Transverse colon (tissue), 4 donors: ENCODE data around the gene HDLBP. TPM values are rescaled to one million over a fixed set of nuclear protein-coding genes. Genes with fewer than 3 reads are reported as not detected.

ENCODE experiments used
- DNase-seq: peaks from one replicate; pipeline ENCODE4 v3.0.0-alpha.2; 2019
- H3K27ac ChIP-seq, 4 donors: fragments of 200-600 bp; sonication (generic); 2 replicates each; pipeline ENCODE4 v1.5.1; 2016 to 2018; ENCODE audit warnings: inconsistent platforms in 4 of 4
- H3K27me3 ChIP-seq: fragments of 200-600 bp; sonication (generic); 2 replicates; pipeline ENCODE4 v1.5.1; 2017; ENCODE audit warnings: inconsistent platforms
- H3K36me3 ChIP-seq, 4 donors: fragments of 200-600 bp; sonication (generic); 2 replicates each; pipeline ENCODE4 v1.5.1; 2017 to 2019; ENCODE audit warnings: inconsistent platforms in 4 of 4
- H3K4me1 ChIP-seq, 4 donors: fragments of 200-600 bp; sonication (generic); 2 replicates each; pipeline ENCODE4 v1.5.1; 2017 to 2020; ENCODE audit warnings: inconsistent platforms in 4 of 4
- H3K4me3 ChIP-seq, 4 donors: fragments of 200-600 bp; sonication (generic); 1 replicate in 1 of 4; 2 replicates in 3 of 4; pipeline versions ENCODE4 v1.5.1 to v1.6.1; 2017 to 2019; ENCODE audit warnings: inconsistent platforms in 4 of 4
- H3K9me3 ChIP-seq, 2 donors: fragments of 200-600 bp; sonication (generic); 2 replicates each; pipeline ENCODE4 v1.5.1; 2017 to 2019; ENCODE audit warnings: inconsistent platforms in 2 of 2
- EP300 ChIP-seq: sonication (generic); formaldehyde crosslinking; IDR thresholded peaks from one replicate; pipeline ENCODE4 v1.6.1; 2017; ENCODE audit warnings: antibody characterized with exemption, low read depth
- POLR2A ChIP-seq: fragments of 450-650 bp; IDR thresholded peaks from one replicate; pipeline ENCODE4 v1.6.1; 2016; ENCODE audit warnings: antibody characterized with exemption, mild to moderate bottlenecking, moderate library complexity
- POLR2AphosphoS5 ChIP-seq, 3 donors: sonication (generic); formaldehyde crosslinking; IDR thresholded peaks; one replicate each; pipeline ENCODE4 v1.6.1; 2016; ENCODE audit warnings: antibody characterized with exemption in 3 of 3
- WGBS, 2 donors: methylation state at CpG; one replicate each; pipeline ENCODE4 v1.1.5; 2018; ENCODE audit warnings: low coverage in 1 of 2; 5-methylcytosine and 5-hydroxymethylcytosine counted together
- in situ Hi-C, 4 donors: fragments of 200-750 bp; cut with MboI; loops; one replicate each; pipeline versions ENCODE4 v1.15.0 to v1.15.1; 2017; ENCODE audit warnings: low sequenced_read_pairs in 3 of 4, low pct_ligation_motif_present in 1 of 4, low pct_unique_long_range_greater_than_20kb in 1 of 4
- intact Hi-C: fragments of 100-400 bp; cut with DNase I; formaldehyde crosslinking; loops from one replicate; pipeline ENCODE4 v1.15.1; 2023; ENCODE audit warnings: low total_unique reads
- total RNA-seq, 4 donors: library from RNA; depleted of rRNA; stranded (reverse); fragments of >200 nt; gene quantifications; one replicate each; pipeline ENCODE4 v1.1.0, GENCODE V29; 2016
- TF ChIP-seq, protein P1 (sequence below), 5 experiments: fragments of 200-600 bp in 3 of 5; fragments of 450-650 bp in 2 of 5; sonication (generic) in 3 of 5; IDR thresholded peaks; 1 replicate in 2 of 5; 2 replicates in 3 of 5; pipeline ENCODE4 v1.5.1; 2016 to 2017; ENCODE audit warnings: antibody characterized with exemption in 5 of 5, inconsistent platforms in 3 of 5, mild to moderate bottlenecking in 2 of 5, moderate library complexity in 1 of 5

HDLBP gene
- total RNA-seq, 4 donors from 2014 or later = 168 to 1,885 (median 314) TPM

DNA sequence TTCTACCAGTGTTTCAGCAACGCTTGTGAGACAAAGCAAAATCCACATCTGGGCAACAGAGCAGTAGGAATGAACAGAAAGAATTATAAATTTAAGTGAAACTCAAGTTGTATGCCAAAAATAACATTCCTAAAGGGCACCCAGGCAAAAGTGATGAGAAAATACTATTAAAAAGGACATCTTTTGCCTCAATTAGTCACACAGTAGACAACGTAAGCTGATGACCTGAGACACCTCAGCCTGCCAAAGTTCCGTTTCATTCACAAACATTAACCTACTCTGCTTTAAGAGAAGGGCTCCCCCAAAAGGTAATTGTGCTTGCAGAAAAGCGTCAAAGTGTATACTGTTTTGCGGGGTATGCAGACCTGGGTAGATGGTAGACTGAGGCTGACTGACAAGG, 7.2 kb downstream of the HDLBP start:
- TF ChIP-seq POLR2A = no peak
- TF ChIP-seq POLR2AphosphoS5 (IDR thresholded peaks at IDR 0.05) = no peak
- TF ChIP-seq, protein P1, sequence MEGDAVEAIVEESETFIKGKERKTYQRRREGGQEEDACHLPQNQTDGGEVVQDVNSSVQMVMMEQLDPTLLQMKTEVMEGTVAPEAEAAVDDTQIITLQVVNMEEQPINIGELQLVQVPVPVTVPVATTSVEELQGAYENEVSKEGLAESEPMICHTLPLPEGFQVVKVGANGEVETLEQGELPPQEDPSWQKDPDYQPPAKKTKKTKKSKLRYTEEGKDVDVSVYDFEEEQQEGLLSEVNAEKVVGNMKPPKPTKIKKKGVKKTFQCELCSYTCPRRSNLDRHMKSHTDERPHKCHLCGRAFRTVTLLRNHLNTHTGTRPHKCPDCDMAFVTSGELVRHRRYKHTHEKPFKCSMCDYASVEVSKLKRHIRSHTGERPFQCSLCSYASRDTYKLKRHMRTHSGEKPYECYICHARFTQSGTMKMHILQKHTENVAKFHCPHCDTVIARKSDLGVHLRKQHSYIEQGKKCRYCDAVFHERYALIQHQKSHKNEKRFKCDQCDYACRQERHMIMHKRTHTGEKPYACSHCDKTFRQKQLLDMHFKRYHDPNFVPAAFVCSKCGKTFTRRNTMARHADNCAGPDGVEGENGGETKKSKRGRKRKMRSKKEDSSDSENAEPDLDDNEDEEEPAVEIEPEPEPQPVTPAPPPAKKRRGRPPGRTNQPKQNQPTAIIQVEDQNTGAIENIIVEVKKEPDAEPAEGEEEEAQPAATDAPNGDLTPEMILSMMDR (IDR thresholded peaks at IDR 0.05) = no peak
- no peaks in the 10 kb centered on the region for H3K27me3 ChIP-seq

DNA sequence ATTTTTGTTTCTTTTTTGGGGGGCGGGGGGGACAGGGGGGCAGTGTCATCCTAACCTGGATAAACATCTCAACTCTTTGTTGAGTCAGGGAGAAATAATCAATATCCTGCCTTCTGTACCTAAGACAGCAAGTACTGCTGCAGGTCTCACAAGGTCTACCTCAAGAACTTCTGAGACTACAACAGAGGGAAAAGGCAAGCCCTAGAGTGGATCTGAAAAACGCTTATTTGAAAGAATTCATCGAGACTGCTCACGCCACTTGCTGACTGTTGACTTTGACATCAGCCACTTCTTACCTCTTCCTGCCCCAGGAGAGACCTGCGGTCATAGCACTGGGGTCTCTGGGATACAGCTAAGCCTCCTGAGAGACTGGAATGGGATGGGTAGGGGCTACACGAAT, 8.4 kb downstream of the HDLBP start:
- Histone ChIP-seq H3K36me3 (peaks cover 0 to 3% (median 0%) of the 10 kb centered on the region in 4 donors), H3K27me3 (no peaks in the 10 kb centered on the region), H3K4me1 (peaks cover 0 to 39% (median 7%) of the 10 kb centered on the region in 4 donors), H3K4me3 (no peak overlapping the region), H3K9me3 (no peaks in the 10 kb centered on the region), H3K27ac (no peak overlapping the region)
- intact Hi-C loops (no loop called here), in situ Hi-C loops (no loop called here)
- WGBS, 2 donors = 69 to 83% methylated on average over 6 of the region's 6 CpGs
- TF ChIP-seq, protein P1 (IDR thresholded peaks at IDR 0.05) = no peak
- TF ChIP-seq POLR2AphosphoS5 (IDR thresholded peaks at IDR 0.05) = no peak
- no peak for TF ChIP-seq EP300
- no peak for TF ChIP-seq POLR2A
- DNase-seq = no peak

More for the DNA sequence above, 7.2 kb downstream of the HDLBP start:
- Histone ChIP-seq H3K27ac (no peak overlapping the region), H3K4me1 (peaks cover 0 to 41% (median 7%) of the 10 kb centered on the region in 4 donors), H3K4me3 (no peak overlapping the region), H3K9me3 (no peaks in the 10 kb centered on the region), H3K36me3 (peaks cover 0 to 3% (median 0%) of the 10 kb centered on the region in 4 donors)
- intact Hi-C loops (no loop called here), in situ Hi-C loops (no loop called here)
- DNase-seq = no peak
- 72 to 97% methylated on average over 4 to 5 of the region's 5 CpGs for WGBS, 2 donors

DNA sequence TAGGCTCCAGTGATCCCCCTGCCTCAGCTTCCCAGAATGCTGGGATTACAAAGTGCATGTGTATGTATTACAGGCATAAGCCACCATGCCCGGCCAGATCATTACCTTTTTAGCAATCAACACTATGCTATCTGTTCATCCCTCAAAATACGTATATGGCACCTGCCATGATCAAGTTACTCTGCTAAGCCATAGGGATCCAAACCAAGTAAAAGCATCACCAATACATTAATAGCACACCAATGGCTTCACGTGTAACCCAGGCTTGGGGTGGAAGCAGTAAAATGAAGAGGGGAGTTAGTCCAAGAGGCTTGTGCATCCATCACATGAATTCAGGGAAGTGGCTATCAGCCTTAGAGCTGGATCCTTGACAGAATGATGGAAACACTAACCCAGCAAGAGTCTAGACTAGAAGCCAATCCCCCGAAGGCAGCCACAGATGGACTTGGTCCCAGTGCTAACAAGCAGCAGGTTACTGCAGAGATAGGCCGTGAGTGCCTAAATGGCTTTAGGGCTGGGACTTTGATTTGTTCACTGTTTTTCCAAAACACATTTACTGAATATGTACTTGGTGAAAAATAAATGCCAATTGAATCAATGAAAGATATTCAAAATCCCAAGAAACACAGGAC, 11.3 kb downstream of the HDLBP start:
- peaks cover 0 to 15% (median 7%) of the 10 kb centered on the region in 4 donors for H3K4me1 ChIP-seq
- intact Hi-C loops (no loop called here), in situ Hi-C loops (no loop called here)
- H3K27ac ChIP-seq = no peak overlapping the region
- H3K36me3 ChIP-seq = no peaks in the 10 kb centered on the region
- no peaks in the 10 kb centered on the region for H3K9me3 ChIP-seq
- no peak for DNase-seq
- H3K27me3 ChIP-seq = no peaks in the 10 kb centered on the region
- H3K4me3 ChIP-seq = no peak overlapping the region
- WGBS, 2 donors = 93% methylated on average over 5 of the region's 5 CpGs; no CpG with 5 or more reads in 1 of the 2 donors
- TF ChIP-seq EP300 = no peak
- no peak for TF ChIP-seq POLR2AphosphoS5 (IDR thresholded peaks at IDR 0.05)
- TF ChIP-seq, protein P1 (IDR thresholded peaks at IDR 0.05) = no peak
- no peak for TF ChIP-seq POLR2A

DNA sequence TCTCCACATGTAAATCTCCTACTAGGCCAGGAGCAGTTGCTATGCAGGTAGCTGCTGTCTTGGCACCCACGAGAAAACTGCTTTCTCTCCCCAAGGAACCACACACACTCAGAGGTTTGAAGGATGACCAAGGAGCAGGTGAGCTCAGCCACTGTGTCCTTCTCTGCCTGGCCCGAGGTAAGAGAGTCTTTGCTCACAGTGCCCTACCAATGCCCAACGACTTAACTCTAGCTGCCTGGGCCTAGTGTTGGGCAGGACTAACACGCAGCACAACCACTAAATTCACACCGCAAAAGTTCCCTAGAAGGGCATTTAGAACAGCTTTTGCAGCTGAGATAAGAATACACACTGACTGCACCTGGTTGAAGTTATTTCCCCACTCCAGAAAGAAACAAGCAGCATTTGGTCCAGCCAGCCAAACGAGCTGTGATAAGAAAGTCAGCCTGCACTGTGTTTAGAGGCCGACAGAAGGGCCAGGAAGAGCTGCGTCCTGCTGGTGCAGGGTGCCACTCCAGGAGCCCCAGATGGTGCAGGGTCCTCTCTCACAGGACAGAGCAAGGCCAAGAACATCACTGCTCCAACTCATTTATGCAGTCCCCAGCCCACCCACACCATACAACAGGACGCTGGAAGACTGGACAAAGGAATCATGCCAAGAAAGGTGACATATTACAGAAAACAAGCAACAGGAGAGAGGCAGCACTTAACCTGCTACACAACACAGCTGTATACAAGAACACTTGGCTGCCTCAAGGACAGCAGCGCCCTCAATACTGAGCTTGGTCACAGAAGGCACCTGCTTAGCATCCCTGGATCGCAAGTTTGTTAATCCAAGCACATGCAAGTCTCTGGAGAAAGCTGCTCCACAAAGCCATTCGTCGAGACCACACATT, 12.5 kb downstream of the HDLBP start:
- H3K4me3 ChIP-seq = no peak overlapping the region
- peaks cover 0 to 15% (median 7%) of the 10 kb centered on the region in 4 donors for H3K4me1 ChIP-seq
- in situ Hi-C loops (no loop called here), intact Hi-C loops (no loop called here)
- TF ChIP-seq, protein P1 (IDR thresholded peaks at IDR 0.05) = no peak
- no peak for TF ChIP-seq EP300
- no peak for TF ChIP-seq POLR2A
- TF ChIP-seq POLR2AphosphoS5 (IDR thresholded peaks at IDR 0.05) = no peak
- 85 to 90% methylated on average over 5 to 13 of the region's 13 CpGs for WGBS, 2 donors
- no peaks in the 10 kb centered on the region for H3K27me3 ChIP-seq
- H3K36me3 ChIP-seq = no peaks in the 10 kb centered on the region
- no peak overlapping the region for H3K27ac ChIP-seq
- DNase-seq = no peak
- no peaks in the 10 kb centered on the region for H3K9me3 ChIP-seq
